ENCODE results near the gene TNFRSF4. TPM values are rescaled to one million over a fixed set of nuclear protein-coding genes. Genes with fewer than 3 reads are reported as not detected.
A peak's percentile ranks its signal among the peaks of the same experiment; 100 is the strongest.

TNFRSF4 gene
- total and polyA plus RNA-seq, 2 of the 13 experiments (the other 11 are each of a cell fraction or from before 2014, with no cell fraction given) = not detected

DNA sequence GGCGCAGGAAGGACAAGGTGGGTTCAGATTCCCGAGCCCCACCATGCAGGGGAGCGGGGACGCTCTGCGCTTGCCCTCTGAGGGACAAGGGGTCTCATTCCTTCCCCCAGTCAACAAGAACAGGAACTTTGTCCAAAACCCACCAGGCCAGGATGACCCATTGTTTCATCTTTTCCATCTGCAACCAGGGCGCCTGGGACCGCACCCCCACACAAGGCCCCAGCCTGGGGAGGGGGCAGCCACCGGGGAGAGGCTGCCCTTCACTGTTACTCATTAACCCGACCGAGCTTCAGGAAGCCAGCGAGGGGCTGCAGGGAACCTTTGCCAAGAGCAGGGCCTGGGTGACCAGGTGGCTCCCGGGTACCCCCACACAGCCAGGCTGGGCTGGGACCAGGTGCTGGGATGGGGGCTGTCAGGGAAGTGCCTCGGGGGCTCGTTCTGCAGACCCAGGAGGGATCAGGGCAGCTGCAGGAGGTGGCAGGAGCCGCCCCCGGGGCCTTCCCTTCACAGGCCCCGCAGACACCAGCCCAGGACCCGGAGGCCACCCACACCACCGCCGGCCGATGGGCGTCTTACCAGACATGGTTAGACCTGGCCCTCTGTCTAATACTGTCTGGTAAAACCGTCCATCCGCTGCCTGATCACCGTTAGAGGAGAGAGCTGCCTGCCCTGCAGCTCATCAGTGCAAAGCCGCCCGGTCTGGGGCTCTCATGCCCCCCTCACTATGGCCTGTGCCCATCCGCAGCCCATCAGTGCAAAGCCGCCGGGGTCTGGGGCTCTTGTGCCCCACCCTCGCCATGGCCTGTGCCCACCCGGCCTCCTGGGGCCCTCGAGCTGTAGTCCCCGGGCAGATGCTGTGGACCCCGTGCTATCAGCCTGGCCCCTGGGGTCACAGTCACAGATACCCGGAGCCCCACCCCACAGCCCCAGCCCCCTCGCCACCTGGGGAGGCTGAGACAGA is 45.2 kb downstream of the TNFRSF4 start (continued):
- TF ChIP-seq, protein P1, sequence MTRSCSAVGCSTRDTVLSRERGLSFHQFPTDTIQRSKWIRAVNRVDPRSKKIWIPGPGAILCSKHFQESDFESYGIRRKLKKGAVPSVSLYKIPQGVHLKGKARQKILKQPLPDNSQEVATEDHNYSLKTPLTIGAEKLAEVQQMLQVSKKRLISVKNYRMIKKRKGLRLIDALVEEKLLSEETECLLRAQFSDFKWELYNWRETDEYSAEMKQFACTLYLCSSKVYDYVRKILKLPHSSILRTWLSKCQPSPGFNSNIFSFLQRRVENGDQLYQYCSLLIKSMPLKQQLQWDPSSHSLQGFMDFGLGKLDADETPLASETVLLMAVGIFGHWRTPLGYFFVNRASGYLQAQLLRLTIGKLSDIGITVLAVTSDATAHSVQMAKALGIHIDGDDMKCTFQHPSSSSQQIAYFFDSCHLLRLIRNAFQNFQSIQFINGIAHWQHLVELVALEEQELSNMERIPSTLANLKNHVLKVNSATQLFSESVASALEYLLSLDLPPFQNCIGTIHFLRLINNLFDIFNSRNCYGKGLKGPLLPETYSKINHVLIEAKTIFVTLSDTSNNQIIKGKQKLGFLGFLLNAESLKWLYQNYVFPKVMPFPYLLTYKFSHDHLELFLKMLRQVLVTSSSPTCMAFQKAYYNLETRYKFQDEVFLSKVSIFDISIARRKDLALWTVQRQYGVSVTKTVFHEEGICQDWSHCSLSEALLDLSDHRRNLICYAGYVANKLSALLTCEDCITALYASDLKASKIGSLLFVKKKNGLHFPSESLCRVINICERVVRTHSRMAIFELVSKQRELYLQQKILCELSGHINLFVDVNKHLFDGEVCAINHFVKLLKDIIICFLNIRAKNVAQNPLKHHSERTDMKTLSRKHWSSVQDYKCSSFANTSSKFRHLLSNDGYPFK (CRISPR knock-in tag; IDR thresholded peaks at IDR 0.05; ENCODE audit: borderline replicate concordance) = no peak
- TF ChIP-seq ZSCAN29 (CRISPR knock-in tag; conservative IDR thresholded peaks at IDR 0.05) (no peak), IKZF4 (CRISPR knock-in tag; IDR thresholded peaks at IDR 0.05; ENCODE audit: borderline replicate concordance, low read depth, not compliant biosample characterization) (no peak), U2AF2 (IDR thresholded peaks at IDR 0.05; ENCODE audit: low read depth, low read length) (no peak), SATB2 (CRISPR knock-in tag; IDR thresholded peaks at IDR 0.05) (no peak), SIN3A (IDR thresholded peaks at IDR 0.05; ENCODE audit: borderline replicate concordance, low read depth, low read length) (no peak), GTF3A (CRISPR knock-in tag; conservative IDR thresholded peaks at IDR 0.05) (no peak), ZNF670 (CRISPR knock-in tag; IDR thresholded peaks at IDR 0.05; ENCODE audit: borderline replicate concordance) (no peak), HNRNPL (IDR thresholded peaks at IDR 0.05; ENCODE audit: low read depth, low read length) (0 out of 2 replicates have a peak, but pooled peaks have one; percentile 46), ZNF34 (CRISPR knock-in tag; IDR thresholded peaks at IDR 0.05; ENCODE audit: borderline replicate concordance) (no peak), ZNF713 (CRISPR knock-in tag; IDR thresholded peaks at IDR 0.05) (no peak), ZFP36L1 (CRISPR knock-in tag; IDR thresholded peaks at IDR 0.05) (no peak), TCF7L2 (IDR thresholded peaks at IDR 0.05; ENCODE audit: low read depth, low read length) (no peak), ZBTB8A (CRISPR knock-in tag; IDR thresholded peaks at IDR 0.05; ENCODE audit: borderline replicate concordance, low read depth) (no peak), ZNF530 (CRISPR knock-in tag; IDR thresholded peaks at IDR 0.05; ENCODE audit: low read depth) (no peak), ZNF225 (CRISPR knock-in tag; IDR thresholded peaks at IDR 0.05) (no peak)
- TF ChIP-seq, protein P2, sequence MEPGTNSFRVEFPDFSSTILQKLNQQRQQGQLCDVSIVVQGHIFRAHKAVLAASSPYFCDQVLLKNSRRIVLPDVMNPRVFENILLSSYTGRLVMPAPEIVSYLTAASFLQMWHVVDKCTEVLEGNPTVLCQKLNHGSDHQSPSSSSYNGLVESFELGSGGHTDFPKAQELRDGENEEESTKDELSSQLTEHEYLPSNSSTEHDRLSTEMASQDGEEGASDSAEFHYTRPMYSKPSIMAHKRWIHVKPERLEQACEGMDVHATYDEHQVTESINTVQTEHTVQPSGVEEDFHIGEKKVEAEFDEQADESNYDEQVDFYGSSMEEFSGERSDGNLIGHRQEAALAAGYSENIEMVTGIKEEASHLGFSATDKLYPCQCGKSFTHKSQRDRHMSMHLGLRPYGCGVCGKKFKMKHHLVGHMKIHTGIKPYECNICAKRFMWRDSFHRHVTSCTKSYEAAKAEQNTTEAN (CRISPR knock-in tag; conservative IDR thresholded peaks at IDR 0.05) = no peak
- TF ChIP-seq, protein P3, sequence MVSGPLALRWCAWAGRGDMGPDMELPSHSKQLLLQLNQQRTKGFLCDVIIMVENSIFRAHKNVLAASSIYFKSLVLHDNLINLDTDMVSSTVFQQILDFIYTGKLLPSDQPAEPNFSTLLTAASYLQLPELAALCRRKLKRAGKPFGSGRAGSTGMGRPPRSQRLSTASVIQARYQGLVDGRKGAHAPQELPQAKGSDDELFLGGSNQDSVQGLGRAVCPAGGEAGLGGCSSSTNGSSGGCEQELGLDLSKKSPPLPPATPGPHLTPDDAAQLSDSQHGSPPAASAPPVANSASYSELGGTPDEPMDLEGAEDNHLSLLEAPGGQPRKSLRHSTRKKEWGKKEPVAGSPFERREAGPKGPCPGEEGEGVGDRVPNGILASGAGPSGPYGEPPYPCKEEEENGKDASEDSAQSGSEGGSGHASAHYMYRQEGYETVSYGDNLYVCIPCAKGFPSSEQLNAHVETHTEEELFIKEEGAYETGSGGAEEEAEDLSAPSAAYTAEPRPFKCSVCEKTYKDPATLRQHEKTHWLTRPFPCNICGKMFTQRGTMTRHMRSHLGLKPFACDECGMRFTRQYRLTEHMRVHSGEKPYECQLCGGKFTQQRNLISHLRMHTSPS (CRISPR knock-in tag; IDR thresholded peaks at IDR 0.05; ENCODE audit: low read depth) = no peak
- TF ChIP-seq, protein P4, sequence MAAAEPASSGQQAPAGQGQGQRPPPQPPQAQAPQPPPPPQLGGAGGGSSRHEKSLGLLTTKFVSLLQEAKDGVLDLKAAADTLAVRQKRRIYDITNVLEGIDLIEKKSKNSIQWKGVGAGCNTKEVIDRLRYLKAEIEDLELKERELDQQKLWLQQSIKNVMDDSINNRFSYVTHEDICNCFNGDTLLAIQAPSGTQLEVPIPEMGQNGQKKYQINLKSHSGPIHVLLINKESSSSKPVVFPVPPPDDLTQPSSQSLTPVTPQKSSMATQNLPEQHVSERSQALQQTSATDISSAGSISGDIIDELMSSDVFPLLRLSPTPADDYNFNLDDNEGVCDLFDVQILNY (CRISPR knock-in tag; conservative IDR thresholded peaks at IDR 0.05) = no peak
